GM18505 (cell line): ENCODE data around the gene CACUL1.
A peak's percentile ranks its signal among the peaks of the same experiment; 100 is the strongest.

ENCODE experiments used
- ATAC-seq: cut with Tn5 transposase; IDR thresholded peaks from one replicate; pipeline ENCODE4 v1.9.1; 2021; ENCODE audit not compliant: unreplicated experiment
- POLR2A ChIP-seq: IDR thresholded peaks from 4 replicates; pipeline ENCODE4 v1.6.1; 2011; ENCODE audit warnings: borderline replicate concordance; ENCODE audit not compliant: insufficient read depth, insufficient read length; ENCODE audit errors: extremely low read depth

Gene CACUL1

DNA sequence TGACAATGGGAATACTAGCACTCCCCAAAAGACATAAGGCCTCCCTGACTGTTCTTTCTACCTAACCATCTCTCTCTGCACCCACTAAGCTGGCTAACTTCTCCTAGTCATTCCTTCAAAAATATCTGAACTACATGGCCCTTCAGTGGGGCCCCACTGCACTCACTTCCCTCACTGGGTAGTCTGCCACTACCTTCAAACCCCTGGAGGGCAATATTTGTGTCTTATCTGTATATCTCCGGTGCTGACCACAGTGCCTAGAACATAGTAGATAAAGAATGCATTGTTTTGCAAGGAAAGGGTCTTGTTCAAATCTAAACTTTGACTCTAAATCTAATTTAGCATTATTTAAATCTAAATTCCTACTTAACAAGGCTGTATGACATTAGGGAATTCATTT is 44.3 kb downstream of the CACUL1 start:
- TF ChIP-seq POLR2A: no peak
- no peak for ATAC-seq

GRCh38 chr10:118708571-118708970 is 46.2 kb downstream of the CACUL1 start:
- ATAC-seq: no peak

DNA sequence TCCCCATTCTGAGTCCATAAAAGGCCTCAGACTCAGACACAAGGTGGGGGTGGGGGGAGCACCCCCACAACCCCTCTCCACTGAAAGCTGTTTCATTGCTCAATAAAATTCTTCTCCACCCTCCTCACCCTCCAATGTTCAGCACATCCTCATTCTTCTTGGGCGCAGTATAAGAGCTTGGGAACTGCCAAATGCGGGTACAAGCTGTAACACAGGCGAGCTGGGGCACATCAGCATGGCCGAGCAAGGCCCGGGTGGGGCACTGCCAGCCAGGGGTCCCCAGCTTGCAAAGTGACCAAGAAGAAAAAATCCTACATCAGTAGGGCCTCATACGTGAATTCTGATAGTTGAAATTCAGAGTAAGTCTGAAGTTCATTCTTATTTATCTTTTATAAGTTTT is 50.1 kb downstream of the CACUL1 start:
- TF ChIP-seq POLR2A: no peak
- no peak for ATAC-seq

More at GRCh38 chr10:118708571-118708970, 46.2 kb downstream of the CACUL1 start:
- no peak for TF ChIP-seq POLR2A

DNA sequence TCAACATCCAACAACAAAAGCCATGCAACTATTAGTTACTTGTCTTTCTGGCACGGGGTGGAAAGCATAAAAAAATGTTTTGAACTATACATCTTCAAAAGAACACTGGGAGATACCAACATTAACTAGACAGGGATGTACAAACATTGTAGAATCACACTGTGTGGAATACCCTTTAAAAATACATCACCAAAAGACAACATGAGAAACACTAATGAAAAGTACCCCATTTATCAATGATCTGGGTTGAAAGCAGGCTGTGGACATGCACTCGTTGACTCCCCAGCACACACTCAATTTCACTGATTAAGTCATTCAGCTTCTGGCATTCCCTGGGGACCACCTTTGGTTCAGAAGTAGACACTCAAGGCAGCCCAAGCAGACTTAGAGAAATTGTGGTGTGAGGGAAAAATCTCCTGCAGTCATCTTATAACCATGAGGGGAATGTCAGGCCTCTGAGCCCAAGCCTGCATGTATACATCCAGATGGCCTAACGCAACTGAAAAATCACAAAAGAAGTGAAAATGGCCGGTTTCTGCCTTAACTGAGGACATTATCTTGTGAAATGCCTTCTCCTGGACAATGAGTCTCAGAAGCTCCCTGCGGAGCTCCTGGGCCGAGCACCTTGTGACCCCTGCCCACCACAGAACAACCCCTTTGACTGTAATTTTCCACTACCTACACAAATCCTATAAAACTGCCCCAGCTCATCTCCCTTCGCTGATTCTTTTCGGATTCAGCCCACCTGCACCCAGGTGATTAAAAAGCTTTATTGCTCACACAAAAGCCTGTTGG is 53.0 kb downstream of the CACUL1 start:
- TF ChIP-seq POLR2A: no peak
- no peak for ATAC-seq

- TF ChIP-seq POLR2A: no peak
Observed at GRCh38 chr10:118698421-118698820, 56.3 kb downstream of the CACUL1 start.

GRCh38 chr10:118694848-118695247 is 59.9 kb downstream of the CACUL1 start:
- TF ChIP-seq POLR2A: no peak
- no peak for ATAC-seq

More at GRCh38 chr10:118698421-118698820, 56.3 kb downstream of the CACUL1 start:
- peak; percentile 98 for ATAC-seq

GRCh38 chr10:118692872-118693271 is 61.9 kb downstream of the CACUL1 start:
- ATAC-seq: no peak
- no peak for TF ChIP-seq POLR2A

GRCh38 chr10:118689070-118689858 is 65.5 kb downstream of the CACUL1 start:
- TF ChIP-seq POLR2A: no peak
- no peak for ATAC-seq

GRCh38 chr10:118687472-118687871 is 67.3 kb downstream of the CACUL1 start:
- TF ChIP-seq POLR2A: no peak
- ATAC-seq: no peak

DNA sequence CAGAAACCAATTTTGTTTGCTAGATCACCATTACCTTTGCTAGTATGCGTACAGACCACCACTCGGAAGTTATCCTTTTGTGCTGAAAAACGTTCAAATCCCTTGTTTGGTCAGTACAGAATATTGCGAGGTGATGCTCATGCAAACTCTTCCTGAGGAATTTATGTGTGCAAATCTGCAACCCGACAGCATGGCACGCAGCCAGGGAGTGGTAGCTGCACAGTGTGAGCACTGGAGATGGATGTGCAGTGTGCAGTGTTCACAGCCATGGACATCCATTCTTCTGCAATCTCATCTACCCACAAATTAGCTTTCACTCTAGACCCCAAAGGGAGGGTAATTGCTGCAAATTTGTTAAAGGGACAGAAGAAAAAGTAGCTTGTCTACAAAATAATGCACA is 72.2 kb downstream of the CACUL1 start:
- no peak for ATAC-seq
- no peak for TF ChIP-seq POLR2A

DNA sequence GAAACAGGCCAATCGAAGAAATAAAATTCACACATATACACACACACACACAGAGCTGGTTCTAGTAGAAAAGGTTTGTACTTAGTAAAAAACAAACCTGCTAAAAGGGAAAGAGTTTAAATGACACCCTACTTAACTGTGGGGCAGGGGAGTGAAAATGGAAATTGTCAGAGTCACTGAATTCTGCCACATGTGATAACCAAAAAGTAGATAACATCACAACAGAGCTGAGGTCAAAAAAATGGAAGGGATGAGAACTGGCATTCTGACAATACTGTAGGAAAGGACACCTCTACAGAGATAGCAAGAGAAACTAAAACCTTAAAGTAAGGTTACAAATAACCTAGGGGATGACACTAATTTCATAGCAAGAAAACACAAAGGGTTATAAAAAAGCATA is 74.6 kb downstream of the CACUL1 start:
- no peak for TF ChIP-seq POLR2A
- ATAC-seq: no peak

DNA sequence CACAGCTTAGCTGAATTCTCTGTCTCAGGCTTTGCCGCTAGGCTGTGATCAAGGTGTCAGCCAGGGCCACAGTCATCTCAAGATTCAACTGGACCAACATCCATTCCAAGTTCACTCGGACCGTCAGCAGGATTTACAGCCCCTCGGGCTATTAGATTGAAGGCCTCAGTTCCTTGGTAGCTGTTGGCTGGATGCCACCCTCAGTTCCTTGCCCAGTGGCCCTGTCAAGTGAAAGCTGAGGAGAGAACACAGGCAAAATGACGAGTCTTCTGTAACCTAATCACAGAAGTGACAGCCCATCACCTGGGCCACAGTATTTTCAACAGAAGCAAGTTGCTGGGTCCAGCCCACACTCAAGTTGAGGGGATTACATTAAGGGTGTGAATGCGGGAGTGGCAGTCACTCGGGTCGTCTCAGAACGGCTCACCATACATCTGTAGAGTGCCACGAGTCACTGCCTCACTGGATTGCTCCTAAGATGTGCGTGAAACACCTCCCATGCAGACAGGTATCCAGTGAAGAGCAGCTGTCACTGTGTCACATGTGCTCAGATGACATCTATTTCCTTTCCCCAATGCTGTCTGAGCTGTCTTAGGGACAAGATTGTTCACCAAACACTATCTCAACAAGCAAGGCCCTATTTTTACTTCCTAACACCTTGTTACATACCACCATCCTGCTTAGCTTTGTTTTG is 80.4 kb downstream of the CACUL1 start:
- no peak for TF ChIP-seq POLR2A
- no peak for ATAC-seq
